NCI-H226 (cell line): ENCODE data around the gene LARGE1.

Experiments used
- DNase-seq: peaks from one replicate; pipeline ENCODE4 v3.0.0-alpha.2; 2015

The LARGE1 gene

GRCh38 chr22:33652615-33653014, 267.7 kb downstream of the LARGE1 start:
- peak; percentile 40 for DNase-seq

DNA sequence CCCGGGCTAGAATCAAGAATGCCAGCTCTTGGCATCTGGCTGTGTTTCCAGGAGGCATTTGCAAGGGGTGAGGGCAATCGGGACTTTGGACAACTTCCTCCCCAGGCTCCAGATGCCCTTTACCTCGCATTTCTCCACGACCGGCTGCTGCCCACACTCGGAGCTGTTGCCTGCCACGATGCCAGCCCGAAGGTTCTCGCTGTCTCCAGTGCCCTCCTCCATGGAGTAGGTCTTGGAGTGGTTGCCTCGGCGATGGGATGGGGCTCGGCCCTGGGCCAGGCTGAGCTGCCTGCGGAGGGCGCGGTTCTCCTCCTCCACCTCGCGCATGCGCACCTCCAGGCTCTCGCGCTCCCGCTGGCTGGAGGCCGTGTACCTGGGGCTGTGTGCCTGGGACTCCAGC, 270.0 kb downstream of the LARGE1 start:
- no peak for DNase-seq

GRCh38 chr22:33648478-33648877, 271.8 kb downstream of the LARGE1 start:
- DNase-seq: no peak

GRCh38 chr22:33640900-33641299, 279.4 kb downstream of the LARGE1 start:
- no peak for DNase-seq

GRCh38 chr22:33639588-33640254, 280.6 kb downstream of the LARGE1 start:
- DNase-seq: no peak

DNA sequence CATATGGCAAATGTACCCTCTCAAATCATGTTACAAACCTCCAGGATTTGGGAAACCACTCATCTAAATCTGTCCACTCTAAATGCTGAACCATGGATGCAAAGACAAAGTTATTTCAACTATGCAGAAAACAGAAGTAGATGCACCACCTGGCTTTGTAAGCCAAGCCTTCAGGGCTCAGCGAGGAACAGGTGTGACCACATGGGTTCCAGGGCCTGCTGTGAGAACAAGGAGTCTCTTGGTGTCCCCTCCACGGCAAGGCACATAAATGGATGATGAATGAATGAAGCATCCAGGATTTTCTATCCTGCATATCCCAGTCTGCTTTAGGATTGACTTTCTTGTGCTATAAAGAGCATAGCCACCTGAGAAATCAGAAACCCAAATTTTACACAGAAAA, 284.5 kb downstream of the LARGE1 start:
- DNase-seq: no peak

GRCh38 chr22:33631777-33632176, 288.5 kb downstream of the LARGE1 start:
- no peak for DNase-seq

GRCh38 chr22:33625959-33626358, 294.3 kb downstream of the LARGE1 start:
- DNase-seq: no peak

- DNase-seq: no peak
Observed at GRCh38 chr22:33620085-33620484, 300.2 kb downstream of the LARGE1 start.

DNA sequence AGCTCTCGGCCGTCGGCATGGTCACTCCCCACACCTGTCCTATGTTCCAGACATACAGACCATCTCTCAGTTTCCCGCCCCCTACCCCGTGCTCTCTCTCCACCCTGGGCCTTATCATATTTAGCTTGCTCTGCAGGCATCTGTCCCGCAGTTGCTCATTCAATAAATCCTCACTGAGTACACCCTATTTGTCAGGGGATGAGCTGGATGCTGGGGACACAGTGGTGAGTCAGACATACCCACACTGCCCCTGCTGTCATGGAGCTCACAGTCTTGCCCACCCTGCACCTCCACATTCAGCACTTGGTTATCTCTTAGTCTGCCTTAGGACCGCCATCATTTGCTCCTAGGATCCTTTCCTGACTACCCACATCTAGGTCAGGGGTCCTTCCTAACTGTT, 313.8 kb downstream of the LARGE1 start:
- no peak for DNase-seq

DNA sequence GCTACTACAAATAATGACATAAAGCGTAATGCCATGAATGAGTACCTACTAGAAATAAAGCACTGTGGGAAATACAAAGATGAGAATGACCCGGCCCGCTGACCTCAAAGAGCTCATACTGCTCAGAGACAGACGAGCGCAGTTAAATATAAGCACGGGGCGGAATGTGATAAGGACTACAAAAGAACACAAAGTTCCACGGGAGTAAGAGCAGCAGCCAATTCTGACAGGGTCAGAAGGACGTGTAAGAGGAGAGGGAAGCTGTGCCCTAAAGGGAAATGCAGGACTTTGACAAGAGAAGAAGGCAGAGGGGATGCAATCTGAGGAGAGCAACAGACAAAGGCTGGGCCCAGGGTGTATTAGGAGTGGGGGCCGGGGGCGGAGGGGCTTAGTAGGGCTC, 314.6 kb downstream of the LARGE1 start:
- no peak for DNase-seq

DNA sequence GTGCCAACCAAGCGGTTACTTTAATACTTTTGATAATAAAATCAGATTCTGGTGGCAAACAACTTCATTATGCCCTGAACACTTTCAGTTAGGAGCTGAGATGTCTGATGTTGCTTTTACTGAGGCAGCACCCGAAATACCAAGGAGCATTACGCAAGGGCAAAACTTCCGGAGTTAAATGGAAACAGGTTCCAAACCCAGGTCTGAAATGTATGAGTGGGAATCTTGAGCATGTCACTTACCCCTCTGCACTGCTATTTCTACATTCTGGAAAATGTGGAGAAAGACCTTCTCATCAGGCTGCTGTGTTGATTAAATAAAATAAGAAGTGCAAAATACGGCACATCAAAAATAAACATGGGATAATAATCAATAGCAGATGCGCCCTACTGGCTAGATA, 315.1 kb downstream of the LARGE1 start:
- DNase-seq: no peak

DNA sequence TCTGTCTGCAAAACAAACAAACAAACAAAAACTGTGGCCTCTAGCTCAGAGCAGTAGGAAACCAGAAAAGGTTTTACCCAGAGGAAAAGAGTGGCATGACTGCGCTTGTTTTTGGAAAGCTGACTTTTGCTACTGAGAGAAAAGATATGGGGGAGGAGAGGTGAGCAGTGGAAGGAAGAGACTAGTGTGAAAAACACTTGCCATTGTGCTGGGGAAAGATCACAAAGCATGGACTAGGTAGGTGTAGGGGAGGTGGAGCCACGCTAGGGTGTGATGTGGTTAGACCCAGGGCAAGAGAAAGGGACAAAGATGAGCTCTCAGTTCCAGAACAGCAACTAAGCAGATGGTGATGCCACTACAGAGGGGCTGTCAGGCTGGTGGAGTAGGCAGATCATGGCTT, 319.2 kb downstream of the LARGE1 start:
- no peak for DNase-seq

- DNase-seq: no peak
Observed at GRCh38 chr22:33600595-33600994, 319.7 kb downstream of the LARGE1 start.

DNA sequence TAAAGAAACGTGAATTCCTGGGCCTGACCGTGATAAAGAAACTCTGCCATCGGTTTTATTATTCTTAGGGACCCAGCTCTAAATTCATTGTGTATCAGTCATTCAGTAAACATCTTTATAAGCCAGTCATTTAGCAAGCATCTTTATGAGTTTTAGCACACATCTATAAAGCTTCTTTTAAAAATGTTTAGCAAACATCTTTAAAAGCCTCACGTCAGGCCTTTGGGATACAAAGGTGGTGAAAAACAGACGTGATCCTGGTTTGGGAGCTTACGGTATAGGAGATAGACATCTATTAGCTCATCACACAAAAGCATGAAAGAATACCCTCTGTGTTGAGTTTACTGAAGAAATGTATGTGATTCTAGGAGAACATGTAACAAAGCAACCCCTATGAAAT, 320.2 kb downstream of the LARGE1 start:
- no peak for DNase-seq

DNA sequence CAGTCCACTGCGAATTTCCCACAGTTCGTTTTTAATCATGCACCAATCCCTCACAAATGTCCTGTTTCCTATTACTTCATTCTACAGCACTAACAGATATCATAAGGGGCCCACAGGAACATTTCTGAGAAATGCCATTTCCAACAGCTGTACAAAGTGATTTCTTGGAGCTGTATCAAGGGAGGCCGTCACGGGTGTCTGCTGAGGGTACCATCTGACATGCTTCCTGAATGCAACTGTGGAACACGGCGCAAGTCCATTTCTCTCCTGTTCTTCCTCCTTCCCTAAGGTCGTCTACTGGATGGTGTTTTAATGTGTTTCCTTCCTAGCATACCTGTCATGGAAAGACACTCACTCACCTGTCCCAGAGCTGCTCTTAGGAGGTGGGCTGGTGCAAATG, 320.7 kb downstream of the LARGE1 start:
- no peak for DNase-seq

DNA sequence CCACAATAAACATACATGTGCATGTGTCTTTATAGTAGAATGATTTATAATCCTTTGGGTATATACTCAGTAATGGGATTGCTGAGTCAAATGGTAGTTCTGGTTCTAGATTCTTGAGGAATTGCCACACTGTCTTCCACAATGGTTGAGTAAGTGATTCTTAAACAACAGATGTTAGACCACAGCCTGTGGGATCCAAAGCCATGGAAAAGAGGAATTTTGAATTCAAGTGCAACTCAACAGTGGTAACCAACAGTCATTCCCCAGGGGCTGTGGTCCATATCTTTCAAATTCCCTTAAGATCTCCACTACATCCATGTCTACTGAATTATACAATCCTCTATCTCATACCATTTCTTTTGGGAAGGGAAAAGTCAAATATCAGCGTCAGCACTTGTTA, 321.5 kb downstream of the LARGE1 start:
- no peak for DNase-seq

DNA sequence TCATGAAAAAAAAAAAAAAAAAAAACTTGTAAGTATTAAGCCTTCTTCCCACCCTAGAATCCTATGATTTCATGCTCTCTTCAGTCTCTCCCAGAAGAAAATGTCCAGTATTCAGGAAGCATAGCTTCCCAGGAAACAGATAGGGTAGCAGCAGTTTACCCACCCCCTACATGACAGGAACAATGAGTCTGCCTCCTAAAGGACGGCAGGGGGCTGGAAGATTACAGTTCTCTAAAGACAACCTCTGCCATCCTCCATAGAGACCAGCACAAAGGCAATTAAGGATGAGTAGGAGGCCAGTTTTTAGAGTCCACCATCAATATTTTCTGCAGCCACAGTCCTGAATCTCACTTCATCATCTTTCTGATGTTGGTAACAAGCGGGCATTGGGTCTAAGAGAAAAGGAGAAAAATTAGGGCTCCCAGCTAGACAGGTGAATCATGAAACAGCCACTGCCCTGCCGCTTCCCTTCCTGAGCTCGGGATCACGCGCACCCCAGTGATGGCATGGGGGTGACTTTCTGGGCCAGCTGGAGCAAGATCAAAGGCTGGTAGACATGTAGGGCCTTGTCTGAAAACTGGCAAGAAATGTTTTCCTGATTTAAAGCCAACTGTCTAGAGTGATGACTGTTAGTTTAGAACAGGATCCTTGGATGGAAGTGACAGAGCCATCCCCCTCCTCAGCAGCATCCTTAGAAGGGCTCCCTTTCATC, 322.8 kb downstream of the LARGE1 start:
- DNase-seq: no peak

GRCh38 chr22:33593818-33594217, 326.5 kb downstream of the LARGE1 start:
- no peak for DNase-seq

- no peak for DNase-seq
Observed at GRCh38 chr22:33591946-33592345, 328.3 kb downstream of the LARGE1 start.

- DNase-seq: no peak
Observed at GRCh38 chr22:33589297-33589696, 331.0 kb downstream of the LARGE1 start.

GRCh38 chr22:33588860-33589259, 331.4 kb downstream of the LARGE1 start:
- DNase-seq: no peak

DNA sequence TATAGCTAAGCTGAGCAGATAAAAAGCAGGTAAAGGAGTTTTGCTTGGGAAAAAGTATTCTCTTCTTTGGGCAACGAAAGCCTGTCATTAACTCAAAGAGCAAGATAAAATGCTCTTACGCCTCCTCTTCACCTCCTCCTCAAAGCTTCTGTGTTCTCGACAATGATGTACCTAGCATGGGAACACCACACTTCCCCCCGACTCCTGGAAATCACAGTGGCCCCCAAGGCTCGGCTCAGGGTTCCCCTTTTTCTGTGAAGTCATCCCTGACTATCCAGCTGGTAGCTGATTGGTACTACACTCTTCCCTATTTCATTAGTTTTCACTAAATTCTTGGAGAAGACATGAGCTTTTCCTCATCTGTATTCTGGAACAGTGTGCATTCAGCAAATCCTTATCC, 336.1 kb downstream of the LARGE1 start:
- DNase-seq: no peak

- no peak for DNase-seq
Observed at GRCh38 chr22:33582822-33583400, 337.4 kb downstream of the LARGE1 start.

GRCh38 chr22:33580310-33580709, 340.0 kb downstream of the LARGE1 start:
- DNase-seq: no peak
